ENCODE data around the gene TSPOAP1. TPM values are rescaled to one million over a fixed set of nuclear protein-coding genes. Genes with fewer than 3 reads are reported as not detected.

Gene TSPOAP1
- total RNA-seq, 4 donors from 2014 or later = 0.72 to 1.6 (median 1.0) TPM

DNA sequence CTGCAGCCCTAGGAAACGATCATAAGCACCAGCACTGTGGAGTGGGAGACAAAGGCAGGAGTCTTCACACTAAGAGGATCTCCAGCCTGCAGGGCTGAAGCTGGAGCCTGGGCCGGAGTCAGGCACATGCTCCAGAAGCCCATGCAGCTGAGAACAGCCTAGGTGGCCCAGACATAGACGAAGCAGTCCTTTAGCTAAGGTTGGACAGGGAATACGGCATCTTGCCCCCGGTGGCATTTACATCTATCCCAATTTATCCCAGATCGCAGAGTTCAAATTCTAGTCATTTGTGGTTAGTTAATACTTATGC lies 13.9 kb downstream of the TSPOAP1 start:
- Histone ChIP-seq H3K4me3 (no peak overlapping the region), H3K36me3 (no peaks in the 10 kb centered on the region), H3K27me3 (no peaks in the 10 kb centered on the region), H3K27ac (no peak overlapping the region), H3K9me3 (no peaks in the 10 kb centered on the region), H3K4me1 (no peaks in the 10 kb centered on the region)
- intact Hi-C loops (cut with DNase I; ENCODE audit: low total_unique reads) = no loop called here
- in situ Hi-C loops (cut with MboI; ENCODE audit: low sequenced_read_pairs in 4 of 4) = loop anchor here in 1 of 4 donors (25.0 kb wide), 1 partner anchor 98 kb away; the partner anchor contains the start of gene RNF43
- DNase-seq = no peak
- TF ChIP-seq POLR2A (IDR thresholded peaks at IDR 0.05) = no peak
- TF ChIP-seq, protein P1, sequence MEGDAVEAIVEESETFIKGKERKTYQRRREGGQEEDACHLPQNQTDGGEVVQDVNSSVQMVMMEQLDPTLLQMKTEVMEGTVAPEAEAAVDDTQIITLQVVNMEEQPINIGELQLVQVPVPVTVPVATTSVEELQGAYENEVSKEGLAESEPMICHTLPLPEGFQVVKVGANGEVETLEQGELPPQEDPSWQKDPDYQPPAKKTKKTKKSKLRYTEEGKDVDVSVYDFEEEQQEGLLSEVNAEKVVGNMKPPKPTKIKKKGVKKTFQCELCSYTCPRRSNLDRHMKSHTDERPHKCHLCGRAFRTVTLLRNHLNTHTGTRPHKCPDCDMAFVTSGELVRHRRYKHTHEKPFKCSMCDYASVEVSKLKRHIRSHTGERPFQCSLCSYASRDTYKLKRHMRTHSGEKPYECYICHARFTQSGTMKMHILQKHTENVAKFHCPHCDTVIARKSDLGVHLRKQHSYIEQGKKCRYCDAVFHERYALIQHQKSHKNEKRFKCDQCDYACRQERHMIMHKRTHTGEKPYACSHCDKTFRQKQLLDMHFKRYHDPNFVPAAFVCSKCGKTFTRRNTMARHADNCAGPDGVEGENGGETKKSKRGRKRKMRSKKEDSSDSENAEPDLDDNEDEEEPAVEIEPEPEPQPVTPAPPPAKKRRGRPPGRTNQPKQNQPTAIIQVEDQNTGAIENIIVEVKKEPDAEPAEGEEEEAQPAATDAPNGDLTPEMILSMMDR (IDR thresholded peaks at IDR 0.05 in 4 of 5, conservative IDR thresholded peaks at IDR 0.05 in 1 of 5) = no peak
- ATAC-seq = no peak

GRCh38 chr17:58313815-58314705 lies 14.5 kb downstream of the TSPOAP1 start:
- in situ Hi-C loops (cut with MboI; ENCODE audit: low sequenced_read_pairs in 4 of 4) = loop anchor here in 1 of 4 donors (25.0 kb wide), 1 partner anchor 98 kb away; the partner anchor contains the start of gene RNF43
- Histone ChIP-seq H3K9me3 (no peaks in the 10 kb centered on the region), H3K4me3 (no peak overlapping the region), H3K36me3 (no peaks in the 10 kb centered on the region), H3K27me3 (no peaks in the 10 kb centered on the region), H3K27ac (no peak overlapping the region), H3K4me1 (no peaks in the 10 kb centered on the region)
- intact Hi-C loops (cut with DNase I; ENCODE audit: low total_unique reads) = no loop called here
- ATAC-seq = no peak
- TF ChIP-seq POLR2A (IDR thresholded peaks at IDR 0.05) = no peak
- TF ChIP-seq, protein P1 (IDR thresholded peaks at IDR 0.05 in 4 of 5, conservative IDR thresholded peaks at IDR 0.05 in 1 of 5) = no peak
- DNase-seq = no peak

DNA sequence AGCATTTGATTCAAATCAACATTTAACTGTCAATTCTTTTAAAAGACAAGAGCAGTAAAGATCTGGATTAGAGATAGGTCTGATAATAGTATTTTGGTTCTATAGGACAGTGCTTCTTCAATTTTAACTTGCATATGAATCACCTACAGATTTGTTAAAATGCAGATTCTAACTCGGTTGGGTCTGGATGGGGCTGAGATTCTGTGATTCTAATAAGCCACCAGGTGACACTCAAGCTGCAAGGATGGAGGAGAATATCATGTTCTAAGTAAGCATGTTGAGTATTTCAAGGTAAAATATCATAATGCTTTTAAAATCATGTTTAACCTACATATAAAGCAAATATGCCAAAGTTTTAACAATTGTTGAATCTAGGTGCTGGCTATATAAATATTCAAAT lies 15.8 kb downstream of the TSPOAP1 start:
- DNase-seq (no peak), ATAC-seq (no peak)
- H3K4me3 ChIP-seq = no peak overlapping the region
- in situ Hi-C loops (cut with MboI; ENCODE audit: low sequenced_read_pairs in 4 of 4) = loop anchor here in 1 of 4 donors (25.0 kb wide), 1 partner anchor 99 kb away; the partner anchor contains the start of gene RNF43
- H3K27ac ChIP-seq = no peak overlapping the region
- intact Hi-C loops (cut with DNase I; ENCODE audit: low total_unique reads) = no loop called here
- H3K36me3 ChIP-seq = no peaks in the 10 kb centered on the region
- no peak for TF ChIP-seq POLR2A (IDR thresholded peaks at IDR 0.05)
- TF ChIP-seq, protein P1 (IDR thresholded peaks at IDR 0.05 in 4 of 5, conservative IDR thresholded peaks at IDR 0.05 in 1 of 5) = no peak
- no peaks in the 10 kb centered on the region for H3K9me3 ChIP-seq
- H3K27me3 ChIP-seq = no peaks in the 10 kb centered on the region
- H3K4me1 ChIP-seq = no peaks in the 10 kb centered on the region

DNA sequence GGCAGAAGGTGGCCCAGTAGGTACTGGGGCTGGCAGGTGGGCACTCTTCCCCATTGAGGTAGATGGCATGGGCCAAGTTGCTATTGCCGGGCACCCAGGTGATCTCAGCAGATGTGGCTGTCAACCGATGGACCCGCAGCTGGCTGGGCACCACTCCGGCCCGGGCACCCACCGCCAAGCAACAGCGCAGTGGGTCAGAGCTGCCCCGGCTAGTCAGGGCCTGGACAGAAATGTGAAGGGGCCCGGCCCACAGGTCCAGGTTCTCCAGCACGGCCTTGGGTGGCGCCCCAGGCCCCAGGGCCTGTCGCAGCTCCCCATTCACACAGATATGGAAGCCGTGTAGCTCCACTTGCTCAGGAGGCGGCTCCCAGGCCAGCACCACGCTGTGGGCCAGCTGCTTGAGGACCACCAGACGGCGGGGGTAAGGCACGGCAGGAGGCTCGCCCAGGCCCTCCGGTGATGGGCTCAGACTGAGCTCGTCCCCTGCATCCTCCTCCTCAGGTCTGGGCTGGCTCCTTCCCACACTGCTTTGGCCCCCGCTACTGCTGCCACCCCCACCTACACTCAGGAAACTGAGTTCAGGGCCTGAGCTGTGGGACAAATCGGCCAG lies 16.5 kb downstream of the TSPOAP1 start:
- no peaks in the 10 kb centered on the region for H3K4me1 ChIP-seq
- H3K27me3 ChIP-seq = no peaks in the 10 kb centered on the region
- no peaks in the 10 kb centered on the region for H3K36me3 ChIP-seq
- in situ Hi-C loops (cut with MboI; ENCODE audit: low sequenced_read_pairs in 4 of 4) (loop anchor here in 1 of 4 donors (25.0 kb wide), 1 partner anchor 100 kb away; the partner anchor contains the start of gene RNF43), intact Hi-C loops (cut with DNase I; ENCODE audit: low total_unique reads) (no loop called here)
- DNase-seq = no peak
- no peak for ATAC-seq
- H3K4me3 ChIP-seq = no peak overlapping the region
- no peak overlapping the region for H3K27ac ChIP-seq
- TF ChIP-seq POLR2A (IDR thresholded peaks at IDR 0.05) = no peak
- TF ChIP-seq, protein P1 (IDR thresholded peaks at IDR 0.05 in 4 of 5, conservative IDR thresholded peaks at IDR 0.05 in 1 of 5) = no peak
- H3K9me3 ChIP-seq = no peaks in the 10 kb centered on the region

Measured in gastrocnemius medialis (tissue), 4 donors.